GM10847 (cell line): ENCODE measurements around the gene TMEM132C.

Experiments
- POLR2A ChIP-seq: IDR thresholded peaks from 2 replicates; pipeline ENCODE4 v1.6.1; 2011; ENCODE audit not compliant: insufficient read length; ENCODE audit errors: extremely low read depth

TMEM132C gene

DNA sequence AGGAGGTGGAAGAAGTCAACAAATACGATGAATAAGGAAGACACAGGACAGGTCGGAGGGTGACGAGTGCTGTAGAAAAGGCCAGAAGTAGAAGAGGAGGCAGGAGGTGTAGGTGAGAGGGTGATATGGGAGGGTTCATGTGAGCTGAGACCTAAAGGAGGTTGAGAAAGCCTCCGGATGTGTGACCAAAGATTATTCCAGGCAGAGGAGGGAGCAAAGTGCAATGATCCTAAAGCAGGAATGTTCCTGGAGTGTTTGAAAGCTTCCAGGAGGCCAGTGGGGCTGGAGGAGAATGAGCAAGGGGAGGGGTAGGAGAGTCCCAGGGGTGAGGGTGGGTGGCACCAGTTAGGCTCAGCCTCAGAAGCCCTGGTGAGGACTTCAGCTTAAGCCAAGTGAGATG is 340.0 kb downstream of the TMEM132C start:
- no peak for TF ChIP-seq POLR2A

GRCh38 chr12:128607641-128608040 is 340.7 kb downstream of the TMEM132C start:
- TF ChIP-seq POLR2A: no peak

DNA sequence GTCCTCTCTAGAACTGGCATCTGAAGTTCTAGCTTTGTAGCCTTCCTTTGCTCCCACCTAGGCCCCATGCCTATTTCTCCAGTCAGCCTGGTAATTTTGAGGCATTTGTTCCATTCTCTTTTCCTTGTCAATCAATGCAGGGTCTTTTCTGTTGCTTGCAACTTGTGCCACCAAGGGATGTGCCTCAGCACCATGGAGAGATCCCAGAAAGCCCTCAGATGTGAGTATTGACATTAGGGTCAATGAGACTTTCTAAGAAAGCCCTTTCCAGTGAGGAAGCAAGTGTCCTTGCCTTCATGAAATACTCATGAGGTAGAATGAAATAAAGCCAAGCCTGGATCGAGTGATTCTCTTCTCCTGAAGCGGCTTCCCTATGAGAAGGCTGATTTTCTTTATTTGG is 342.9 kb downstream of the TMEM132C start:
- no peak for TF ChIP-seq POLR2A

DNA sequence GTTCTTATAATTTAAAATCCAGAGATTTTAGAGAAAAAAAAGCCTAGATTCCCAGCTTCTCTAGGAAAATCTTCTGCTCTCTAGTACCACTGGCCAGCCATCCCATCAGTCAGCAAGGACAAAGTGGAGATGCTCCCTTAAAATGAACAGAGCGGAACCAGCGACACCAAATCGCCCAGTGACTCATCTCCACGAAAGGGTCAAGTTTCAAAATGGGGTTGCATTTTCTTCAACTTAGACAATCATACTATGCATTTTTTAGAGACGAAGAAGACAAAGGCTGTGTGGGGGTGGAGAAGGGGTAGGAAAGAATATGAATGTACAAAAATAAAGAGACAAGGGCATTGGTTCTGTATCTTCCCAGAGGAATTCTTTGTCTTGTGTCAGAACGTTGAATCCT is 344.8 kb downstream of the TMEM132C start:
- TF ChIP-seq POLR2A: no peak

DNA sequence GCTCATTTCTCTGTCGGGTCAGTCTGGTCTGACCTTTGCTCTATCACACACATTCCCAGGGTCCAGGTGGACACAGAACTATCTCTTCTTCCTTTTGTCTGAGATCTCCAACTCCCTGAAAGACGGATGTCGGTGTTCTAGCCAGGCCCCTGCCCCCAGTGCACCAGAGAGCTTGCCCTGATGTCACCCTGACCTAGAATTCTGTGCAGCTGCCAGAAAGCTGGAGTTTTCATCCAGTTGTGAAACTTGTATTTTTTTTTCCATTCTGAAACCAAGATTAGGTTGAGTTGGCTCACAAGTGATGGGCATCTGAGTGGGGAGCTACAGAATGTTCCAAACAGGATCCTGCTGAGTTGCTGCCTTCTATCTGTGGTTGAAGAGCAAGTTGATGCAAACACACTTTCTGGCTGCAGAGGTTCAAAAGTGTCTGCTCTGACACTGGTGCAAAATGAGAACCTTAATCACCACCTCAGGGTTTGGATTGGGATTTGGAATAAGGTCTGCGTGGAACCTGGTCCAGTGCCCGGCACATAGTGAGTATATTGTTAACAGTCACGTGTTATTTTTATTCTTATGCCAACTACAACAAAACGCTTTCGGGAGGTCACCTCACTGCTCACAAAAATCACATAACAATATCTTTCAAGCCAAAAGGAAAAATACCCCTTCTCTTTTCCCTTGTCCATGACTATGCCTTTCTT is 345.3 kb downstream of the TMEM132C start:
- no peak for TF ChIP-seq POLR2A

DNA sequence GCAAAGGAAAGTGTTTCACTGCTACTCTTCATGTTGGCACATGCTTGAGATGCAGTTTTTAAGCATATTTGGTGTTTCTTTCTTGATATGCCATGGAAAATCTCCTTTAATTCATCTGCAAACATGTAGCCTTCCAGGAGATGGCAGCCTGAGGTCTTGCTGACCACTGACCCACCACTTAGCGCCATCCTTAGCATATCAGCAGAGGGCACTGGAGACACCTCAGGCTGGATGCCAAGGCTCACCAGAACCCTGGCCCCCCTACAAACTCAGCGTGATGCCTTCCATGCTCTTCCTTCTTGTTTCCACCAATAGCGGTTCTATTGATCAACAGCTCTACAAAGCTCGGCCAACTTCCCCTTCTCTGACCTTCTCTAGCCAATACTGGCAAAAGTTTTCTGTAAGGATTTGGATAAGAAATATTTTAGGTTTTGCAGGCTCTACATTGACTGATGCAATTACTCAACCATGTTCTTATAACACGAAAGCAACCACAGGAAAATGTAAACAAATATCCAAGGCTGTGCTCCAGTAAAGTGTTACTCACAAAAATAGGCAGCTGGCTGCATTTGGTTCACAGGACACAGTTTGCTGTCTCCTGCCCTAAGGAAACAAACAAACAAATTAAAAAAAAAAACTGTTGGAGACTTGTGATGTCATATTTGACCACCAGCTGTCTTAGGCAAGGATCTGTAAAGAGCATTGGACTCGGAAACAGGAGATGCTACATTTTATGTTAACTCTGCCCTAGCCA is 347.0 kb downstream of the TMEM132C start:
- no peak for TF ChIP-seq POLR2A

DNA sequence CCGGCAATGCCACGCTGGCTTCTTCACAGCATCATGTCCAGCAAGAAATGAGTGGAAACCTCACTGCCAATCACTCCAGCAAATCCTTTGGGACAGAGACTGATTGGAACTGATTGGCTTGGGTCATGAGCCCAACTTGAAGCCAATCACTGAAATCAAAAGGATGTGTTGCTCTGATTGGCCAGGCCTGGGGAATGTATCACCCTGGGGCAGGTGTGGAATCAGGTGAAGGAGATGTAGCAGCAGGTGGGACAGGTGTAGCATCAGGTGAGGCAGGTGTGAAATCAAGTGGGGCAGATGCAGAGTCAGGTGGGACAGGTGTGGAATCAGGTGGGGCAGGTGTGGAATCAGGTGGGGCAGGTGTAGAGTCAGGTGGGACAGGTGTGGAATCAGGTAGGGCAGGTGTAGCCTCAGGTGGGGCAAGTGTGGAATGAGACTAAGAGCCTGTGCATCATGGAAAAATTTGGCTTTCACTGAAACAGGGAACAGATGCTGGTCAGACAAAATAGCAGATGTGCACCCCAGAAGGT is 350.4 kb downstream of the TMEM132C start:
- no peak for TF ChIP-seq POLR2A

DNA sequence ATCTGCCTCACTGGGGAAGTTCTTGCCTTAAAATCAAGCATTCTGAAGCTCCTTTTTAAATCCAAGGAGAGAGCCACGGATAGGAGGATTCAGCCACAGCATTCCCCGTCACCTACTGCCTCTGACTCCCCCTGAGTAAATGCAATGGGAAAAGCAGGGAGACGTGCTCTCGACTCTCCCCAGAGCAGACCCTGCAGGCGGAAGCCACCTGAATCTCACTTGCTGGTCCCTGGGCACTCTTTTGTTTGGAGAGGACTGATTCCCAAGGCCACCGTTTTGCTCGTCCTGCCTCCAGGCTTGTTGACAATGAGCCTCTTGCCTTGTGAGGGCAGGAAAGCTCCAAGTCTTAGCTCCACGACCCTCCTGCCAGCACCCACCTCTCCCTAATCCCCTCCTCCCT is 352.3 kb downstream of the TMEM132C start:
- no peak for TF ChIP-seq POLR2A

GRCh38 chr12:128621304-128621703 is 354.3 kb downstream of the TMEM132C start:
- no peak for TF ChIP-seq POLR2A

DNA sequence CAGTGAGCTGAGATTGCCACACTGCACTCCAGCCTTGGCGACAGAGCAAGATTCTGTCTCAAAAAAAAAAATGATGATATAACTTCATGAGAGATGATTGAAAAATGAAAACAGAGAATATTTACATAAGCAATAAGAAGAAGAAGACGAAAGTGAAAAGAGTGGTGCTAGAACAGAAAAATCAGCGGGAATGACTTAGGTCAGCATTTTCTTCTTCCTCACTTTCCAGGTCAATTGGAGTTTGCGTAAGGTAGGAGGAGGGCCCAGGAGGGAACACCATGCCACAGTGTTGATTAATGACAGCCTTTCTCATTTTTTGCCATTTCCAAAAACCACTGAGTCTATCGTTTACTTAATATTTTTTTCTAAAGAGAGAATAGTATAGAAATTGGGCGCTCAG is 356.8 kb downstream of the TMEM132C start:
- TF ChIP-seq POLR2A: no peak

- TF ChIP-seq POLR2A: no peak
Observed at GRCh38 chr12:128626808-128627320, 359.9 kb downstream of the TMEM132C start.

- no peak for TF ChIP-seq POLR2A
Observed at GRCh38 chr12:128627659-128628058, 360.7 kb downstream of the TMEM132C start.

DNA sequence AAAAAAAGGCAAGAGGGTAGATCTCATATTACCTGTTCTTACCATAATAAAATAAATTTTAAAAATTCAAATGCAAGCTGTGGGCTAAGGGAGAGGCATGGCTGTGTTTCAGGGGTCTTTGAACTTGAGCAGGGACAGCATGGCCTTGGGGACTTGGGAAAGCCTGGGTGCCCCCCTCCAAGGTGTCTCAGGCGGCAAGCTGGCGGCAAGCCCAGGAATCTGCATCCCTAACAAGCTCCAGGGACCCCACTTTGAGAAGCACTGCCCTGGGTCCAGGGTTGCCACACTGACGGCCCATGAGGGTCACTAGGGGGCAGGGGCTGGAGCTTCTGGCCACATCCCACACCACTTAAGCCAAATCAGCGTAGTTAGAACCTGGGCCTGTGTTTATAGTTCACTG is 363.0 kb downstream of the TMEM132C start:
- no peak for TF ChIP-seq POLR2A

GRCh38 chr12:128637642-128638606 is 371.0 kb downstream of the TMEM132C start:
- no peak for TF ChIP-seq POLR2A

DNA sequence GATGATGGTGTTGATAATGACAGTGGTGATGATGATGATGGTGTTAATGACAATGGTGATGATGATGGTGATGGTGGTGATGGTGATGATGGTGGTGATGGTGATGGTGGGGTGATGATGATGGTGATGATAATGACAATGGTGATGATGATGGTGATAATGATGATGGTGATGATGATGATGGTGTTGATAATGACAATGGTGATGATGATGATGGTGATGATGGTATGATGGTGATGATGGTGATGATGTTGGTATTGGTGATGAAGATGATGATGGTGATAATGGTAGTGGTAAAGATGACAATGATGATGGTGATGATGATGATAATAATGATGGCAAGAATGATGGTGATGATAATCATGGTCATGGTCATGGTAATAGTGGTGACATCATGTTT is 372.1 kb downstream of the TMEM132C start:
- TF ChIP-seq POLR2A: no peak

DNA sequence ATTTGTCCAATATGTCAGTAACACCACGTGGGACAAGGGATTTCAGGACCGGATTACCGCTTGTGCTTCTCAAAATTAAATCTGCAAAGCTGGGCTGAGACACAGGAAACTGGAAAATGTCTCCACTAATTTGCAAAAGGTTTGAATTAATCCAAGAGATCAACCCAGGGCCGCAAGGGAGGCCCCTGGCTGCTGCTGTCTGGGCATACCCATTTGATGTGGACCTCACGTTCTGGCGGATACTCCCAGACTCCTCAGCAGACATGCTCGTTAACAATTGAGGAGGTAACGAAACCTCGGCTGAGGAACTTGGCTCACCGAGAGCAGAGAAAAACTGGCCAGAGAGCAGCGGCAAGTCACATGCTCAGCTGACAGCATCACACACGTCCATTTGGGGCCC is 376.2 kb downstream of the TMEM132C start:
- no peak for TF ChIP-seq POLR2A
